ENCODE results near the gene PATL2. TPM values are rescaled to one million over a fixed set of nuclear protein-coding genes. Genes with fewer than 3 reads are reported as not detected.
A peak's percentile ranks its signal among the peaks of the same experiment; 100 is the strongest.
"Not testable (repeated sequence)": the region's sequence is repeated elsewhere in the genome, so short reads cannot be mapped to it uniquely, and the experiment has no call there.

The PATL2 gene
- total RNA-seq, 1 donor from 2014 or later, result not detected

DNA sequence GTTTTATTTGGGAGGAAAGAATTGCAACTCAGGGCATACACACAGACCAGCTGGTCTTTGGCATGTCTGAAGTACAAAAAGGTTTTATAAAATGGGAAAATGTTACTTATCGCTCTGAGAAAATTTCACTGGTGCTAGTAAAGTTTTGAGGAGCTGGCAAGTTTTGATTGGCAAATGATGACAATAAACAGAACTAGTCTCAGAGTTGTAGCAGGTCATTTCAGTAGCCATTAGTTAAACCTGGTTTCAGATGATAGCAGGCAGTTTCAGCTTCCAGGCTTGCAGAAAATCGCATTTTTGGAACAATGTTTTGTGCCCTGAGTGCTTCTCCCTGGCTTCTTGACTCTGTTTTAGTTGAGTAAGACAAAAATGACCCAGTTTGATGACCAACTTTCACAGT is 10.9 kb upstream of the PATL2 start:
- DNase-seq (ENCODE audit: extremely low spot score in 2 of 2), result no peak
- TF ChIP-seq POLR2A (IDR thresholded peaks at IDR 0.05), result no peak
- peaks cover 0 to 20% of the 10 kb centered on the region in 2 donors for H3K36me3 ChIP-seq
- H3K27me3 ChIP-seq, result no peaks in the 10 kb centered on the region
- H3K9me3 ChIP-seq, result no peaks in the 10 kb centered on the region
- no peak overlapping the region for H3K4me3 ChIP-seq
- intact Hi-C loops (cut with DNase I), result no loop called here
- H3K4me1 ChIP-seq, result peaks cover 25% of the 10 kb centered on the region
- H3K27ac ChIP-seq, result no peak overlapping the region

- no peak overlapping the region for H3K27ac ChIP-seq
- TF ChIP-seq POLR2A (IDR thresholded peaks at IDR 0.05), result no peak
- no peak for TF ChIP-seq CTCF (IDR thresholded peaks at IDR 0.05)
- TF ChIP-seq POLR2AphosphoS5 (IDR thresholded peaks at IDR 0.05; ENCODE audit: insufficient read depth in 1 of 2, low read depth in 1 of 2), result no peak
- no peaks in the 10 kb centered on the region for H3K27me3 ChIP-seq
- H3K4me1 ChIP-seq, result peaks cover 16% of the 10 kb centered on the region
- H3K4me3 ChIP-seq, result no peak overlapping the region
- intact Hi-C loops (cut with DNase I), result no loop called here
- DNase-seq (ENCODE audit: extremely low spot score in 2 of 2), result no peak
- H3K9me3 ChIP-seq, result no peaks in the 10 kb centered on the region
- peaks cover 0 to 34% of the 10 kb centered on the region in 2 donors for H3K36me3 ChIP-seq
Observed at GRCh38 chr15:44720460-44721176, 9.5 kb upstream of the PATL2 start.

- H3K4me3 ChIP-seq; intact Hi-C loops (cut with DNase I); H3K9me3 ChIP-seq; DNase-seq (ENCODE audit: extremely low spot score in 2 of 2); H3K27me3 ChIP-seq: not testable (repeated sequence)
- Histone ChIP-seq H3K36me3 (peaks cover 0 to 40% of the 10 kb centered on the region in 2 donors), H3K27ac (peak overlapping the region; percentile 34), H3K4me1 (peaks cover 16% of the 10 kb centered on the region)
Observed at GRCh38 chr15:44720000-44720435, 8.9 kb upstream of the PATL2 start.

GRCh38 chr15:44719293-44719999 is 8.3 kb upstream of the PATL2 start:
- intact Hi-C loops (cut with DNase I), result no loop called here
- no peaks in the 10 kb centered on the region for H3K9me3 ChIP-seq
- no peaks in the 10 kb centered on the region for H3K27me3 ChIP-seq
- TF ChIP-seq CTCF (IDR thresholded peaks at IDR 0.05) (no peak), POLR2AphosphoS5 (IDR thresholded peaks at IDR 0.05; ENCODE audit: insufficient read depth in 1 of 2, low read depth in 1 of 2) (no peak), POLR2A (IDR thresholded peaks at IDR 0.05) (no peak)
- H3K4me3 ChIP-seq, result no peak overlapping the region
- peaks cover 0 to 43% of the 10 kb centered on the region in 2 donors for H3K36me3 ChIP-seq
- no peak for DNase-seq (ENCODE audit: extremely low spot score in 2 of 2)
- H3K27ac ChIP-seq, result peak overlapping the region; percentile 34
- peaks cover 16% of the 10 kb centered on the region for H3K4me1 ChIP-seq

DNA sequence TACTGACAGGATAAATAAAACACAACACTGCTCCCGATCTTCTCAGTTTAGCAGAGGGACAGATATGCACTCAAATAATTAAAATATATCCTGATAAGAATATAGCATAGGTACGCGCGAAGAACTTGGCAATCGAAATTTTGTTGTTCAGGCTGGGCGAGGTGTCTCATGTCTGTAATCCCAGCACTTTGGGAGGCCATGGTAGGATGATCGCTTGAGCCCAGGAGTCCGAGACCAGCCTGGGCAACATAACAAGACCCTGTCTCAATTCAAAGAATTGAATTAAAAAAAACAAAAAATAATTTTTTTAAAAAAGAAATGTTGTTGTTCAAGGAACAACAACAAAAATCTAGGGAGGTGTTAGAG is 7.8 kb upstream of the PATL2 start:
- no peaks in the 10 kb centered on the region for H3K9me3 ChIP-seq
- H3K4me1 ChIP-seq, result peaks cover 22% of the 10 kb centered on the region
- H3K4me3 ChIP-seq, result no peak overlapping the region
- TF ChIP-seq CTCF (IDR thresholded peaks at IDR 0.05) (no peak), POLR2AphosphoS5 (IDR thresholded peaks at IDR 0.05; ENCODE audit: insufficient read depth in 1 of 2, low read depth in 1 of 2) (no peak), POLR2A (IDR thresholded peaks at IDR 0.05) (no peak)
- H3K27me3 ChIP-seq, result no peaks in the 10 kb centered on the region
- H3K27ac ChIP-seq, result no peak overlapping the region
- intact Hi-C loops (cut with DNase I), result no loop called here
- H3K36me3 ChIP-seq, result peaks cover 0 to 43% of the 10 kb centered on the region in 2 donors
- no peak for DNase-seq (ENCODE audit: extremely low spot score in 2 of 2)

All from vagina (tissue), 2 donors.